CD4-positive, alpha-beta T cell treated with Interleukin-6 at 100 ng/mL for 8 hours (primary cell): Measurements from ENCODE around the gene PRM3.
A peak's percentile ranks its signal among the peaks of the same experiment; 100 is the strongest.

Source experiments
- DNase-seq: peaks from one replicate; pipeline ENCODE4 v3.0.0-alpha.2; 2020; ENCODE audit warnings: mixed read lengths, low spot score

The PRM3 gene

DNA sequence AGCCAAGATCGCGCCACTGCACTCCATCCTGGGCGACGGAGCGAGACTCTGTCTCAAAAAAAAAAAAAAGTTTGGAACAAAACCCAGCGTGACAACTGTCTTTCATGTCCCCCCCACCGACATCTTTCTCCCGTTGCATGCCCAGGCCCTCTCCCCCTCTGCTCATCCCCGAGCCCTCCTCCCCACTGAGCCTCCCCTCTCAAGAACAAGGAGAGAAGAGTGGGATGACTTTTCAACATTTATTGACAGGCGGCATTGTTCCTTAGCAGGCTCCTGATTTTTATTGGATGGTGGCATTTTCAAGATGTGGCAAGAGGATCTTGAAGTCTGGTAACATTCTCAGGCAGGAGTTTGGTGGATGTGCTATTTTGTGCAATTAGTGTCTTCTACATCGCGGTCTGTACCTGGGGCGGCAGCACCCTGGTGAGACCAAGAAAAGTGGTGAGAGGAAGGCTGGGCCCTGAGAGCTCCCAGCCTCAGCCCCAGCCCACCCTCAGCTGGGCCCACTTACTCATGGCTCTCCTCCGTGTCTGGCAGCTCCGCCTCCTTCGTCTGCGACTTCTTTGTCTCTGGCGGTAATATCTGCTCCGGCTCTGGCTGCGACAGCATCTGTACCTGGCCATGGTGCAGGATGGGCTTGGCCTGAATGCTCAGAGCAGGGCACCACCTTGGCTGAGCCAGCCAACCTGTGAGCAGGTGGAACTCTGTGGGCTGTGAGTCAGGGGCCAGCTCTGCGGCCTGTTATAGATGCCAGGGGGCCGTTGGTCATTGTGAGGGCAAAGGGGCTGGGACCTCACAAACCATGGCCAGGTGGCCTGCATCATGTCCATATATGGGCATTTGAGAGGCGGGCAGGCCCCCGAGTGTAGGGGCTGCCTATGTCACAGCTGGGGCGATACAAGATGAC, 7.4 kb upstream of the PRM3 start, which contains the start of gene PRM1:
Gene PRM1, minus strand, starts transcription at position 715 of the 907 bp plus-strand sequence. Its CDS starts 92 bp downstream, at position 623.
- DNase-seq: no peak

DNA sequence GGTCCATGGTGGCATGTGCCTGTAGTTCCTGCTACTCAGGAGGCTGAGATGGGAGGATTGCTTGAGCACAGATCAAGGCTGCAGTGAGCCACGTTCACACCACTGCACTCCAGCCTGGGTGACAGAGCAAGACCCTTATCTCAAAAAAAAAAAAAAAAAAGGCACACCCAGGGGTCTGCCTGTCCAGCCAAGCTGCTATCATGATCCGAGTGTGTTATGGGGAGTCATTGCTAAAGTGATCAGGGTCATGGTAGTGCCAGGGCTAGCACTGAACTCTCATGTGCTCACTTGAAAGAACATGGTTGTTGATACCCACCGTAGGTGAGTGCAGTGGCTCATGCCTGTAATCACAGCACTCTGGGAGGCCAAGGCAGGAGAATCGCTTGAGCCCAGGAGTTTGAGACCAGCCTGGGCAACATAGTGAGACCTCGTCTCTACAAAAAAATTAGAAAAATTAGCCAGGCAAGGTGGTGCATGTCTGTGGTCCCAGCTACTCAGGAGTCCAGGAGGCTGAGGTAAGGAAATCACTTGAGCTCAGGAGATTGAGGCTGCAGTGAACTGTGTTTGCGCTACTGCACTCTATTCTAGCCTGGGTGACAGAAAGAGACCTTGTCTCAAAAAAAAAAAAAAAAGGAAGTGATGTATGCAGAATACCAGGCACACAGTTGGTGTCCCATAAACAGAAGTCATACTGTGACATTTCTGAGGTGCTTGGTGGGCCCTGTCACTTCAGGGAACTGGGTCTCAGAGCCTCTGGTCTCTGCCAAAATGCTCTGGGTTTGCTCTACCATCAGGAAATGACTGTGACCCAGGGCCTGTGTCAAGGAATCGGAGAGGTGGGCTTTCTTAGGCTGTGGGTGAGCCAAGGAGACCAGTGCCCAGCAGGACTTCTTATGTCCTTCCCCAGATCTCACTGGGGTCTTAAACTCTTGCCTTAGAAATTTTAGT, 5.5 kb upstream of the PRM3 start:
- DNase-seq: no peak

DNA sequence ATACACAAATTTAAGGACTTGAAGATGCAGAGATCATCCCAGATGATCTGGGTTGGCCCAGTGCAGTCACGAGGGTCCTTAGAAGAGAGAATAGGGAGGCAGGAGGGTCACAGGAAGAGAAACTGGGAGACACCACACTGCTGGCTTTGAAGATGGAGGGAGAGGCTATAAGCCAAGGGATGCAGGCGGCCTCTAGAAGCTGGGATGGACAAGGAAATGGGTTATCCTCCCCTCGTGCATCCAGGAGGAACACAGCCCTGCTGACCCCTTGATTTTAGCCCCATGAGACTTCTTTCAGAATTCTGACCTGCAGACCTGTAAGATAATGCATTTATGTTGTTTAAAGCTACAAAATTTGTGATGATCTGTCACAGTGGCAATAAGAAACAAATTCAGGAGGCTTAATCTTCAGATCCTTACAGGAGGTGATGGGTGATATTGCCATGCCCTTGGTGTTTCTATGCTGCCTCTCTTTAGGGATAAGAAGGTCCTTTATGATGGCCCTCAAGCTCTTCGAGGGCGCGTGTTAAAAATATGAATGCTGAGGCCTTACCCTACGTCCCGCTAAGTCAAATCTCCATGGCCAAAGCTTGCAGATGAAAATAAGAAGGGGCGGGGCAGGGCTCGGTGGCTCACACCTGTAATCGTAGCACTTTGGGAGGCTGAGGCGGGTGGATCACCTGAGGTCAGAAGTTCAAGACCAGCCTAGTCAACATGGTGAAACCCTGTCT, 4.3 kb upstream of the PRM3 start:
- no peak for DNase-seq

DNA sequence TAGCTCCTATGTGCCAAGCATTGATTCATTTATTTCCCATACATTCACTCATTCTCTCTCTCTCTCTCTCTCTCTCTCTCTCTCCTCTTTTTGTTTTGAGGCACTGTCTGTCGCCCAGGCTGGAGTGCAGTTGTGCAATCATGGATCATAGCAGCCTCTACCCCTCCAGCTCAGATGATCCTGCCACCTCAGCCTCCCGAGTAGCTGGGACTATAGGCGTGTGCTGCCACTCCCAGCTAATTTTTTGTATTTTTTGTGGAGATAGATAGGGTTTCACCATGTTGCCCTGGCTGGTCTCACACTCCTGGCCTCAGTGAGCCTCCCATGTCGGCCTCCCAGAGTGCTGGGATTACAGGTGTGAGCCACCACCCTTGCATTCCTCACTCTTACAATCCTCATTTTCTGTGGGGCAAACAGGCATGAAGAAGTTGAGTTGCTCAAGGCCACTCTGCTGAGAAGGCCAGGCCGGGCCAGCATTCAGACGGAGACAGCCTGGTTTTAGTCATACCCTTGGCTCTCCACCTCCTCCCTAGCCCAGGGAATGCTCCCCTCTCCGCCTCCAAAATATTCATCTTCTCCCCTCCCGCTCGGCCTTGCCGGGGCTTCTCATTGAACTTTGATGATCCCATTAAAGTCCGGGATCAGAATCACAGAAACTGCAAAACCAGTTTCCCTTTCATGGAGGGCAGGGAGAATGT, 3.6 kb upstream of the PRM3 start:
- no peak for DNase-seq

DNA sequence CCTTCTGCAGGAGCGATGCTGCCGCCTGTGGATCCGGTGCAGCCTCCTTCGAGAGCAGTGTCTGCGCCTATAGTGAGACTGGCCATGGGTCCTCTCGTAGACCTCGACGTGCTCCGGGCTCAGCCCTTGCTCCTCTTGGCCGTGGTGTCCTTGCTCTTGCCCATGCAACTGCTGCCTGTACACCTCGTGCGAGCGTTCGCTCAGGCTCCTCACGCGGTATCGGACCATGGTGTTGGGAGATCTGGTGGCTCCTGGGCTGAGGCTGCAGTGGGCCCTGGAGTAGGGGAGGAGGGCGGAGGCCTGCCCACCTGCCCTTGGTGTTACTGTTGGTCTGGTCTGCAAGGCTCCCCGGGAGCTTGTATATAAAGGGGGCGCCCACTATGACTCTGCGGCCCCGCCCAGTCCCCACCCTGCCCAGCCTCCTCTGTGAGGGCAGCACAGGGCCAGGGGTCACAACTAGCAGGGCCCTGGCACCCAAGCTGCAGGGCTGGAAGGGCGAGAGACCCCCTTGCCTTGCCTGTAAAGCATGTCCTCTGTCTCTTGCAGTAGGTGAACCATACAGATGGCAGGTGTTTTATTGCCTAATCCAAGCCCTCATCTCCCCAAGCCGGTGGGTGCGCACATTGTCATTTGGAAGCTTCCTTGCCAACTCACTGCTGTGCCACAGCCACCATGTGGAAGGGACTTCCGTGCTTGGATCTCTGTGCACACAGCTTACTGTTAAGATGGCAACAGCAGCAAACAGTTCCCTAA, 2.9 kb upstream of the PRM3 start, which contains the start of gene PRM2:
Gene PRM2, minus strand, starts transcription at position 338 of the 753 bp plus-strand sequence. Its CDS starts 110 bp downstream, at position 228.
- no peak for DNase-seq

DNA sequence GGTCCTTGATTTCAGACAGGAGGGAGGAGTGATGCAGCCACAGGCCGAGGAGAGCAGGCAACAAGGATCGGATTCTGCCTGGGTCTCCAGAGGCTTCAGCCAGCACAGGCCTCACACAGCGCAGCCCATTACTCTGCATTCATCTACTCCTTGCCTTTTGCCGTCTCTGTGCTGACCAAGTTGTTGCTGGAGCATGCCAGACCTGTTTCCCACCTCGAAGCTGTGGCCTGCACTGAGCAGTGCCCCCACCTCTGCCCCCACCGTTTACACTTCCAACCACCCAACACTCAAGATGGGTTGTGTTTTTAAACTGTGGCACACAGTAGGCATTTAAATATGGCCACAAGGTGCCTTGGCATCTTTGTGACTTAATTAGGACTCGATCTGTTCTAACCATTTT, 1.5 kb upstream of the PRM3 start:
- DNase-seq: no peak

DNA sequence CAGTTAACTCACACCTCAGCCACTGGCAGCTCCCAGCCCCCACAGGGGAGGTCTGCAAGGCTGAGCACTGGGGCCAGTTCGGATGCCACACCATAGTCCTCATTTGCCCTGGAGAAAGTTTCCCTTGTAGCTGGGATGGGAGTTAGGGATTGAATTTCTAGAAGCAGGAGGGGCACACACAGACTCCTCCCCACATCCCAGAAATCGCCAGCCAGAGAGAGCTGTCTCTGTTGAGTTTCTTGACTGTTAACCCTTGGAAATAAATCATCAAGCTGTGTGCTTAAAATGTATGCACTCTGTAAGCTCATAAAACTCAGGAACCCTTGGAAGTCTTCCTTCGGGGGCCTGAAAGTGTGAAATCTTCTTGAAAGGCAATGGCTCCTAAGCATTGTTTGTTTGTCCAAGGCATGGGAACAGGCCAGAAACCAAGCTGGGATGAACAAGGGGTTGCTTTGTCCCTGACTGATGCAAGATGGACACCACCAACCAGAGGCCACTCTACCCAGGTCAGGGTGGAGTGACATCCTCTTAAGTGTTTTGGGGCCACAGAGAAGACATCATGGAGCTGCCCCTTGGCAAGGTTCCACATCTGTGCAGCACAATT, 394 bp upstream of the PRM3 start:
- DNase-seq: no peak

DNA sequence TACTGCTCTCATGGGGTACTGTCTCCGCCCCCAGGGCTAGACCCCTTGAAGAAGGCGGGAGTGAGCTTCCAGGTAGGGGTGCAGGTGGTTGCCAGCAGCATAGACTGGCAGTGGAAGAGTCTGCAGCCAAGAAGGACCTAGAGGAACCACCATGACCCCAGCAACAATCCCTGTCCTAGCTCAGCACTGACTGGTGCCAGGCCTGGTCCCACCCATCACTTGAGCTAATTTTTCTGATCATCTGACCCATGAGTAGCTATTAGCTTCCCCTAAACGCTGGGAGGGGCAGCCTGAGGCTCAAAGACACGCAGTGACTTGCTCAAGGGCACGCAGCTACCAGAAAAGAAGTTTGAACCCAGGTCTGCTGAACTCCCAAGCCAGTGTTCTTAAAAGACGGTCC, 945 bp downstream of the PRM3 start:
- DNase-seq: no peak

DNA sequence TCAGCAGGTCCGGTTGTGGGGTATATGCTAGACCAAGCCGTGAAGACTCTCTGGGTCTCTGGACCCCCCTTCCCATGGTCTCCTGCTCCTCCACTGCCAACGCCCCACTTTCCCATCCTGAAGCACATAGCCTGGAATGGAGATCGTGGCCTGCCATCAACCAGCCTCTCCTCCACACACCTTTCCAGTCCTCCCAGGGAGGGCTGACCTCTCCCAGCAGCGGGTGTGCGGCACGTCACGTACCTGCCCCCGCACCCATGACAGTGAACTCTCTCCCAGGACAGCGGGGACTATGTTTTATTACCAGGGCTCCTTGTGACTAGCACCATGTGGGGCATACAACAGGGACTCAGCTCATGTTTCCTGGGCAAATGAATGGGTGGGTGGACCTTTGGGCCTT, 1.8 kb downstream of the PRM3 start:
- no peak for DNase-seq

DNA sequence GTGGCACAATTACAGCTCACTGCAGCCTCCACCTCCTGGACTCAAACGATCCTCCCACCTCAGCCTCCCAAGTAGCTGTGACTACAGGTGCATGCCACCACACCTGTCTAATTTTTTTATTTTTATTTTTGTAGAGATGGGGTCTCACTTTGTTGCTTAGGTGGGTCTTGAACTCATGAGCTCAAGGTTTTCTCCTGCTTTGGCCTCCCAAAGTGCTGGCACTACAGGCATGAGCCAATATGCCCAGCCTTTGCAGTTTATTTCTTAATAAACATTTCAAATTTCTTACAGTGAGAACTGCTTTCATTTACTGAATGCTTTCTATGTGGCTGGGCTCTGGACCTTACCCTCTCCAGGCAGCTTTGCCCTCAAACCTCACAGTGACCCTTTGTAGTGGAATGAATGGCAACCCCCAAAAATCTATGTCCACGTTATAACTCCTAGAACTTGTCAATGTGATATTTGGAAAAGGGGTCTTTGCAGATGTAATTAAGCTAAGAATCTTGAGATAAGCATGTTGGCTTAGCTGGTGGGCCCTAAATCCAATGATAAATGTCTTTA, 2.7 kb downstream of the PRM3 start:
- DNase-seq: no peak

DNA sequence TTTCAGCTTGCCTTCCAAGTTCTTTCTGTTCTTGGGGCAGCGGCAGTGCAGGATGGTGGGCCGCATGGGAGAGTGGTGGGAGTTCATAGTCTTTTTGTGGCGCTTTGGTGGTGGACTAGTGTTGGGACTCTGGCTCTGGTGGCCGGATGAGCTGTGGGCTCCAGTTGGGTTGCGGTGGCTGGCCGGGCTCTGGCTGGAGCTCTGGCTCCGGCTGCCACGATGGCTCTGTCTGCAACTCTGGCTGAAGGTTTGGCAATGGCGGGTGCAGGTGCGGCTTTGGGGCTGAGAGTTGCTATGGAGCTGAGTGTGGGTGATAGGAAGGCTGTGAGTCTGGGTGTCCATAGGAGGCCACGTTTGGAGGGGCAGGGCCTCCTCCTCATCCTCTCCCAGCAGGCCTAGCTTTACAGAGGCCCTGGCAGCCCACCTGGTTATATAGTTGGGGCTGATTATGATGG, 4.5 kb downstream of the PRM3 start, which contains the start of gene TNP2:
Gene TNP2, minus strand, starts transcription at position 405 of the 455 bp plus-strand sequence. Its CDS starts 63 bp downstream, at position 342.
- no peak for DNase-seq

DNA sequence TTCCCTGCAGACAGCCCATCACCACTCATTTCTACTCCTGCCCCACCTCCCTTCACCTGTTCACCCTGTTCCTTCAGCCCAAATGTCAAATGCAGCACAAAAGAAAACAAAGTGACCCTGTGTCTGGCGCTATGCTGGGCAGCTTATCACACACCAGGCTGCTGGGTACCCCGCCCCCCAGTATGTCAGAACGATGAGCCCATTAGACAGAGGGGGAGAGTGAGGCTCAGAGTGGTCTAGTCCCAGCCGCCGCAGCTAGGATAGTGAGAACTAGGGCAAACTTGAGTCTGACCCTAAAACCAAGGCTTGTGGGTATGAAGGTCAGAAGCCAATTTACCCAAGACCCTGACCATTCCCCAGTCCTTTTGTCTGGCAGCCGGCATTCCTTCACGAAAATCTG, 8.3 kb downstream of the PRM3 start:
- DNase-seq: no peak

DNA sequence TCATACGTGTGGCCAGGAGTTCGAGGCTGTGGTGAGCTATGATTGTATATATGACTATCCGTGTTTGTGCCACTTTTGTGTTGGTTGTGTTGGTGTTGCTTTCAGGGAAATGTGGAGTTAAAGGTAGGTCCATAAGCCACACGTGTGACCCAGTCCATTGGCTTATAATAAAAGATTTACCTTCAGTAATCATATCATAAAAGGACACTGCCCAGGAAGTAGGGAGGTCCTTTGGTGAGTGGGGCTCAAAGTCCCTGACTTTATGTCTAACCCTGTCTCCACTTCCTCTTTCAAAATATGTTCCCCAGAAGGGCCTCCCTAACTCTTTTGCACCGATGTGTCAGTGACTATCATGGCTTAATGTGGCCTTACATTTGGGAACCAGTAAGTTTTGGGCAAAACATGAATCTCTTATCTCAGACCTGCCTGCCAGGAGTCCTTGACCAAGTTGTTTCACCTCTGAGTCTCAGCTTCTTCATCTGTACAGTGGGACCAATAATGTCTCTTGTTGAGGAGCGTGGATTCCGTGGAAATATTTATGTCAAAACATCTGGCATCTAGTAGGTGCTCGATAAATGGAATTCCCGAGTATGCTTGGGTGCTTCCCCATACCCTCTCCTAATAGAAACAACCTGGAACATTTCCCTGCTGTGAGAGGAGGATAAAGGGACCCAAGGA, 9.1 kb downstream of the PRM3 start:
- DNase-seq: no peak

DNA sequence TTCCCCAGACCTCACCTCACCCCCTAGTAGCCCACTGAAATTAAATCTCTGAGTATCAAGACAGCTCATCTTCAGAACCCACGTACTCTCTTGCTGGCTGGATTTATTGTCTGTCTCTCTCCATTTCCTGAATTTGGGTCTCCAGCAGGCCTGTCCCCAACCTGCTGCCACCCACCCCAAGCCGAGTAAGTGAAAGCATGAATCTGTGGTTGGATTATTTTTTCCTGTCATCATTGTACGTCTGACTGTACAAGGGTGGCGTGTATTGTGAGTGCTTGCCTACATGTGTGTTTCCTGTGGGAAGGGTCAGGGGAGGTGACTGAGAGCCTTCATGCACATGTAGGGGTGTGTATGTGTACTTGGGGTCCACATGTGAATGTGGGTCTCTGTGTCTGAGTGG, 9.7 kb downstream of the PRM3 start:
- peak; percentile 54 for DNase-seq

DNA sequence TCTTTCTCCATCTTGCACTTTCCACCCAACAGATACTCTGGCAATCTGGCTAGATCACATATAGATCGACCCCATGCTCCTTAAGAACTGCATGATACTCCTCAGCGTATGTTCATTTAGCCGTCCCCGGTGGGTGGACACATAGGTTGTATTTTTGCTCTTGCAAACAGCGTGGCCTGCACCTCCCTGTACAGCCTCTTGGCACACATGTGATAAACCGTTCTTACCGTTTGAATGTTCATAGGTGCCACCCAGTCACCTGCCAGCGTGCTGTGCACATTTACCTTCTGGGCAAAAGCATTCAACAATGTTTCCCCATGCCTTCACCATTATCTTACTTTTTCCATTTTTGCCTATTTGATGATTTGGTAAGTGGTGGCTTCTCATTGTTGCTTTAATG, 10.5 kb downstream of the PRM3 start:
- no peak for DNase-seq

DNA sequence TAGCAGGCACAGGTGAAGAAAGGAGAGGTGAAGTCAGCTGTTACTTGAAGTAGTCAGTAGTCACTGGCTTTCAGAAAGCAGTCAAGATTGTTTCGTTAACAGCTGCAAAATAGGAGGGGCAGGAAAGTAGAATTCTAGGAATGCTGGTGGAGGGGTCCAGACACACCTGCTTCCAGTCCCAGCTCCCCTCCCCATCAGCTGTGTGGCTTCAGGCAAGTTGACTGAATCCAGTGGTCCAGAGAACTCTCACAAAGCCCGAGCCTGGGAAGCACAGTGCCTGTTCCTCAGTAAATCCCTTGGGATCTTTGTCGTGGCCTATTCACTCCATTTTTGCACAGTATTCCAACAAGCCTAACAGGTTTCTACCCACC, 12.8 kb downstream of the PRM3 start:
- DNase-seq: no peak

DNA sequence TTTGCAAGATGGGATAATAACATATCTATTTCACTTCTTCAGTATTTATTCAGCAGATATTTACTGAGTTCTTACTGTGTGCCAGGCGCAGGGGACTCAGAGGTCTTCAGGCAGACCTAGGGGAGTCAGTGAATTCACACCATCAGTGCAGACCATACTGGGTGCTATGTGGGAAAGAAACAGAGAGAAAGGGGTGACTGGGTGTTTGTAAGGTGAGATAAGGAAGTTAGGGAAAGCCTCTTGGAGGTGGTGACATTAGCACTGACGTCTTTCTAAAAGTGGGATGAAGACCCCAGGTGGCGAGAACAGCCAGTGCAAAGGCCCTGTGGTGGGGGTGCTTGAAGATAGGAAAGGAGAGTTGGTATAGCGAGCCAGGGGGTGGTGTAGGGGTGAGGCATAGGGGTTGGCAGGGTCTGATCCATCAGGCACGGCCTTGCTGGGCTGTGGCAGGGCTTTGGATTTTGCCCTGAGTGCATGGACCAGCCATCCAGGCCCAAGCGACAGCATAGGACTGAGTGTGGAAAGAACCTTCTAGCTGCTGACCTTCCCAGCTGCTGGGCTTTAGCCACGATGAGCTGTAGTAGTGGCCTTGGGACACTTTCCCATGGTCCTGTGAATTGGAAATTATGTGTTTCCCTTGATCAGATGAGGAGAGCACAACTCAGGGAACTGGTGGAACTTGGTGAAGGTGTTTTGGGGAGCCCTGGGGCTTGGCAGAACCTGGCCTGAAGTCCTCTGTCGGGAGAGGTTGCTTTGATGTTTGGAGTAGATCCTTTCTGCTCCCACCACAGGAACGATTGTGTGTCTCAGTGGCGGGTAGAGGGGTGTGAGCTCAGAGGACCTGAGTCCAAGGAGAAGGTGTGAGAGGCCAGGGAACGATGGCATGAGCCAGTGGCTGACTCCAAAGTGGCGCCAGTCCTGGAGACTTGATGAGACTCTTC, 13.5 kb downstream of the PRM3 start:
- DNase-seq: no peak
